Spinal cord (tissue), 10 donors: ENCODE data around the gene MED10. TPM values are rescaled to one million over a fixed set of nuclear protein-coding genes. Genes with fewer than 3 reads are reported as not detected.

Source experiments
- DNase-seq, 6 donors: peaks; one replicate each; pipeline versions ENCODE4 v3.0.0 to v3.0.0-alpha.2; 2013 to 2015; ENCODE audit warnings: low spot score in 6 of 6, low read depth in 4 of 6
- H3K27ac ChIP-seq: one replicate; pipeline ENCODE4 v1.5.1; 2013; ENCODE audit warnings: low read depth, low read length, control low read depth
- H3K27me3 ChIP-seq: one replicate; pipeline ENCODE4 v1.6.1; 2013; ENCODE audit warnings: low read length; ENCODE audit not compliant: control insufficient read depth, insufficient read depth
- H3K36me3 ChIP-seq: one replicate; pipeline ENCODE4 v1.6.1; 2013; ENCODE audit warnings: low read length; ENCODE audit not compliant: control insufficient read depth, insufficient read depth
- H3K4me1 ChIP-seq: one replicate; pipeline ENCODE4 v1.6.1; 2013; ENCODE audit warnings: low read length; ENCODE audit not compliant: control insufficient read depth, insufficient read depth
- H3K4me3 ChIP-seq: one replicate; pipeline ENCODE4 v1.5.1; 2013; ENCODE audit warnings: low read depth, low read length, control low read depth
- H3K9me3 ChIP-seq: one replicate; pipeline ENCODE4 v1.6.1; 2013; ENCODE audit warnings: low read length; ENCODE audit not compliant: control insufficient read depth, insufficient read depth
- WGBS: methylation state at CpG from one replicate; pipeline ENCODE4 v1.1.5; 2013; ENCODE audit warnings: missing lambda C conversion rate; ENCODE audit not compliant: insufficient coverage; 5-methylcytosine and 5-hydroxymethylcytosine counted together
- polyA plus RNA-seq, 2 donors: library from polyadenylated mRNA; unstranded; fragments of 120-200 nt; gene quantifications; one replicate each; pipeline ENCODE4 v1.2.1, GENCODE V29; 2013; ENCODE audit not compliant: insufficient read length in 2 of 2
- total RNA-seq, 2 donors: library from RNA; depleted of rRNA in 1 of 2; stranded (reverse); fragments of 120-200 nt in 1 of 2; fragments of >200 nt in 1 of 2; gene quantifications; one replicate each; pipeline versions ENCODE4 v1.2.3 to v1.2.4, GENCODE V29; 2013 to 2014
- donor health status: healthy.

Gene MED10
- total and polyA plus RNA-seq, 4 donors: 10.8 to 58.8 (median 36.0) TPM

DNA sequence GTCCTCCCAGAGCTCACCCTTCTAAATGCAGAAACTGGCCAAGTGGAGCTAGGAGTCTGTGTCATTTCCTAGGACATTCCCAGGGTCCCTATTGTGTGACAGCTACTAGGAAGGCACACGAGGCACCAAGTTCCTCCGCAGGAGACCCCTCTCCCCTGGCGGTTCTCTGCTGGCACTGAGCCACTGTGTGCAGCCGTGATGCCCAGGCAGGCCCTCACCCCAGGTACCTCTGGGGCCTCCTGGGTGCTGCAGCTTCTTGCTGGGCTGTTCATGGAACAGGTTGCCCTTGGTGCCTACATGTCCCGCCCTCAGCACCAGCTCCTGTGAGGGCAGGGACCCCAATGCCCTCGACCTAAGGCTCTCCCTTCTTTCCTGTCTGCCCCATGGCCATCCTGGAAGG, 23.1 kb downstream of the MED10 start:
- DNase-seq: no peak
- no peak overlapping the region for H3K27ac ChIP-seq
- H3K36me3 ChIP-seq: peaks cover 11% of the 10 kb centered on the region
- H3K4me1 ChIP-seq: peaks cover 14% of the 10 kb centered on the region
- 80% methylated on average over 6 of the region's 6 CpGs for WGBS
- H3K27me3 ChIP-seq: no peaks in the 10 kb centered on the region
- H3K9me3 ChIP-seq: no peaks in the 10 kb centered on the region
- no peak overlapping the region for H3K4me3 ChIP-seq

DNA sequence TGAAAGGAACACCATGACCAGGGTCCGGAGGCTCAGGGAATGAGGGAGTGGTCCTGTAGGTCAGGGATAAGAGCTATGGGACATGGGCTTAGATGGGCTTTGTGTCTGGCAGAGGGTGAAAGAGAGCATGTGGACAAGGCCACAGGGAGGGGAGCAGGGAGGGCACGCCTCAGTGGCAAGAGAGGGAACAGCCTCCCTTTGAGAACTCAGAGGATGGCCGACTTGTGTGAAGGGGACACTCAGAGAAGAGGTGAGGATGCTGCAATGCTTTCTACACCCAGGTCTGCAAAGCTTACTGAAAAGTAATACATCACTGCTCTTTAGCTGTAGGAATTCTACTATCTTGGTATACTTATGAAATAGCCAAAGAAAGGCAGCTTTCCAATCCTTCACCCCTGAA, 23.5 kb downstream of the MED10 start:
- Histone ChIP-seq H3K9me3 (no peaks in the 10 kb centered on the region), H3K36me3 (peaks cover 7% of the 10 kb centered on the region), H3K27me3 (no peaks in the 10 kb centered on the region), H3K27ac (no peak overlapping the region), H3K4me3 (no peak overlapping the region), H3K4me1 (peaks cover 11% of the 10 kb centered on the region)
- WGBS: 81% methylated on average over 2 of the region's 3 CpGs
- DNase-seq: no peak

DNA sequence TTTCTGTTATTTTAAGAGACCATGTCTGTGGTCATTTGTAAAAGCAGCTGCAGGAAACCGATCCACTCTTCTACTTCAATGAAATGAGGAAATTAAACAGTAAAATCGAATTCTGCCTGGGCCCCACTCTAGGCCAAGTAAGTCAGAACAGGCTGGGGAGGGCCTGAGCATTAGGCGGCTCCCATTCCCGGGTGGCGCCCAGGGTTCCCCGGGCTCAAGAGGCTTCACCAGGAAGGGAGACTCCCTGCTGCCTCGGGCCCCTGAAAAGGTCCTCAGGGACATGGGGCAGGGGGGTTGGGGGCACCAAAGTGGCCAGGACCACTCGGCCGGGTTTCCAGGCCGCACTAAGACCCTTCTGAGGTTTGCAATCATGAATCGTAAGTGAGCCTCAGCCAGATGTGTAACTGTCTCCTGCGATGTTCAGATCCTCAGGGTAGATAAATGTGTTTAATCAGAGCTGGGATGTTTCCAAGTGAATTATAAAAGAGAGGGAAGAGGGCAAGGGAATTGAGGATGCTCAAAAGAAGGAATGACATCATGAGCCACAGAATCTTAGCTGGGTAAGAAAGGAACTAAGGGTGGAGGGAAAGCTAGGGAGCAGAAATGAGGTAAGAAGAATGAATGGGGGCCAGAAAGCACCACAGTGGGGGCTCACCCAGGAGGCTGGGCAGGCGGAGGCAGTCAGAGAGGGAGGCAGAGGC, 24.6 kb downstream of the MED10 start:
- H3K36me3 ChIP-seq: peaks cover 12% of the 10 kb centered on the region
- DNase-seq: peak in 1 of 6 donors; percentile 72
- no peak overlapping the region for H3K4me3 ChIP-seq
- WGBS: 75% methylated on average over 12 of the region's 13 CpGs
- H3K27ac ChIP-seq: no peak overlapping the region
- H3K27me3 ChIP-seq: no peaks in the 10 kb centered on the region
- peaks cover 9% of the 10 kb centered on the region for H3K4me1 ChIP-seq
- no peaks in the 10 kb centered on the region for H3K9me3 ChIP-seq

DNA sequence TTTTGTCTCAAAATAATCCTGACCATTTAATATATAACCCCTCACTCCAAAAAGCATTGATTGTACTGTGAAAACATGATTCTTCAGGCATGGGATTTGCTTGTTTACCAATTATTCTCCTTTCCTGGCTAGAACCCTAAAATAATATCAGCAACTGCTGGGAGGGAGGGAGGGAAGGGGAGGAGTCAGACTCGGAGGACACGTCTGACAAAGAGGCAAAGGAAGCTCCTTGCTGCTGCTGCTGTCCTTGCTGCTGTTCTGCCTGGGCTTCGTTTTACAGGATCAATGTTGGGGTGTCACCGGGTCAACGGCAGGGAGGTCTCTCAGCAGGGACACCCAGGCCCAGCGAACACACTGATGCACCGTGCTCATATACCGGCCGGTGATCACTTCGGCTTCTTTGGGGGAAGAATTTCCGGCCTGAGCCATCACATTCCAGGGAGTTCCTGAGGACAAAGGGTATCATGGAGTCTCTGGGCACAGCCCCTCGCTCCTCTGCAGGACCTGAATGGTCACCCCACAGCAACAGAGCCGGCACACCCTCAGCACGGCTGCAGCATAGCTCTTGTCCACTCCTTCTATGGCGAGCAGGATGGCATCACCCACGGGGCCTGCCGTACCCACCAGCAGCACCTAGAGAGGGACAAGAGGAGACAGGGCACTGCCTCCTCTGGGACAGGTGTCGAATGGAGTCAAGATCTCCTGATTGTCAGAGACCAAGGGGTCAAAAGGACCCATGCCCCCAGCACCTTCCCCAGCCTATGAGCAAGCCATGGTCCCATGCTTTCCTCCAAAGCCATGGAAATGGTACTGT, 27.9 kb downstream of the MED10 start:
- Histone ChIP-seq H3K27ac (no peak overlapping the region), H3K27me3 (no peaks in the 10 kb centered on the region), H3K4me3 (no peak overlapping the region), H3K9me3 (no peaks in the 10 kb centered on the region), H3K4me1 (peaks cover 9% of the 10 kb centered on the region), H3K36me3 (peaks cover 22% of the 10 kb centered on the region)
- DNase-seq: peak in 1 of 6 donors; percentile 64
- WGBS: 69% methylated on average over 17 of the region's 18 CpGs

DNA sequence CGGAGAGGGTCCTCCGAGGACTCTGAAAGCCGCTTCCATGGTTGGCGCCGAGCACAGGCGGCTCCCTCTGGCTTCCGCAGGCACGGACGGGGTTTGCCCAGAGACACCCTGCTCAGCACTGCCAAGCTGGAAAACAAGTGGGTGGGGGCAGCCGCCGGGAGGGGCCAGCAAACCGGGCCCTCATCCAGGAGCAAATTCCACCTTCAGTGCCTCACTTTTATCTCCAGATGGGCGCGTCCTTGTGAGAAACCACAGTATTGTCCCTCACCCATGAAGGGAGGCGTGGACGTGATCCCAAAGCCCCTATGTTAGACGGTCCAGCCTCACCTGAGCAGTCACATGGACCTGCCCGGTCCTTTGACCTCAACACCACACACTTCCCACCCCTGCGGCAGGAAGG, 29.0 kb downstream of the MED10 start:
- peaks cover 22% of the 10 kb centered on the region for H3K36me3 ChIP-seq
- WGBS: 92% methylated on average over 19 of the region's 19 CpGs
- H3K4me3 ChIP-seq: no peak overlapping the region
- no peak for DNase-seq
- no peaks in the 10 kb centered on the region for H3K9me3 ChIP-seq
- H3K4me1 ChIP-seq: peaks cover 9% of the 10 kb centered on the region
- no peaks in the 10 kb centered on the region for H3K27me3 ChIP-seq
- H3K27ac ChIP-seq: no peak overlapping the region

DNA sequence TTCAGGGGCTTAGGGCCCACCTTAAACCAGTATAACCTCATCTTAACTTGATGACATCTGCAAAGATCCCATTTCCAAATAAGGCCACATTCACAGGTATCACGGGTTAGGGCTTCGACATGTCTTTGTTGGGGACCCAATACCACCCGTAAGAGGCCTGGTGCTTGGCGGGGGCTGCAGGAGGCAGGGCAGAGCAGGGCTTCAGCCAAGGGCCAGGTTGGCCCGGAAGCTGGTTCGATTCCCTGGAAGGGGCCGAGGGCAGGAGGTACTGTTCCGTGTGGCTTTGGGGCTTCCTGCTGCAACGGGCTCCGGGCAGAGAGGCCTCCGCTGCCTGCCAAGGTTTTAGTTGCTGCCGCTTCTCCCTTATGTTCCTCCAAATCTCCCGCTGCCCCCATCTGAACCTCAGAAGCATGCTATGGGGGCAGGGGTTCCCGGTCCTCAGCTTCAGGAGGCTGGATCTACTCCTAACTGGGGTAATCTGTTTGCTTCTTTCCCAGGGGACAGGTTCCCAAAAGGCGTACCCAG, 29.8 kb downstream of the MED10 start:
- Histone ChIP-seq H3K27me3 (no peaks in the 10 kb centered on the region), H3K36me3 (peaks cover 22% of the 10 kb centered on the region), H3K4me3 (no peak overlapping the region), H3K4me1 (peaks cover 3% of the 10 kb centered on the region), H3K27ac (no peak overlapping the region), H3K9me3 (no peaks in the 10 kb centered on the region)
- DNase-seq: no peak
- 94% methylated on average over 15 of the region's 15 CpGs for WGBS

DNA sequence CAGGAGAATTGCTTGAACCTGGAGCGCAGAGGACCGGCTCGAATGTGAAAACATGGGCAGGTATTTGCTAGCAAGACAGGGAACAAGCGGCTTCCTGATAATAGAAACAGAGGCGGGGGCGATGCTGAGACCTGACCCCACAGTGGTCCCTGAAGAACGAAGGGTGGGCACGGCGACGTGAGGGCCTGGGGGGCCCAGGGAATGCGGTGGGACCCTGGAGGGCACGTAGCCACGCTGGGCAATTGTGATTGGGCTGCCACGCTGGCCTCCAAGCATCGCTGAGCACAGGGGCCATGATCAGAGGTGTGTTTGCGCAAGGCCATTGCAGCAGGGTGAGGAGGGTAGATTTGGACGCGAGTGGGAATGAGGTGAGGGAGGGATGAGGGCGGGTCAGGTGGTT, 30.7 kb downstream of the MED10 start:
- H3K27me3 ChIP-seq: no peaks in the 10 kb centered on the region
- no peak overlapping the region for H3K4me3 ChIP-seq
- no peak overlapping the region for H3K27ac ChIP-seq
- H3K36me3 ChIP-seq: peaks cover 22% of the 10 kb centered on the region
- no peaks in the 10 kb centered on the region for H3K9me3 ChIP-seq
- H3K4me1 ChIP-seq: peaks cover 3% of the 10 kb centered on the region
- 93% methylated on average over 19 of the region's 19 CpGs for WGBS
- DNase-seq: no peak

DNA sequence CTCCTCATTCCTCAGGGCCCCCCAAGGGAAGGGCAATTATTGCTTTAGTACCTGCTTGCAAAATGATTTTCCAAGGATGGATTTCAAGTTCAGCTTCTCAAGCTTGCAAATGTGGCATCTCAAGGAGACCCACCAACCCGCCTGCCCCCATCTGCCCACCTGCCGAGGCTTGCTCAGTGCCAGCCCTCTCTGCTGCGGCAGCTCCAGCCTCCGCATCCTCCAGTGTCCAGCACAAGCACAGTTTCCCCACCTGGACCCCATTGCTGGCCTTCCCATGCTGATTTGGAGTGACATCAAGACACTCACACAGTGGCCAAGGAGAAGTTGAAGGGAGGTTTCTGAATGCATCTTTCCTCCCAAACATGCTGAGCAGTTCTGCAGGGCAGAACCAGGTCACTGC, 31.2 kb downstream of the MED10 start:
- H3K4me1 ChIP-seq: peaks cover 3% of the 10 kb centered on the region
- no peaks in the 10 kb centered on the region for H3K27me3 ChIP-seq
- WGBS: 93% methylated on average over 4 of the region's 4 CpGs
- no peak overlapping the region for H3K27ac ChIP-seq
- H3K9me3 ChIP-seq: no peaks in the 10 kb centered on the region
- H3K4me3 ChIP-seq: no peak overlapping the region
- DNase-seq: no peak
- H3K36me3 ChIP-seq: peaks cover 22% of the 10 kb centered on the region

DNA sequence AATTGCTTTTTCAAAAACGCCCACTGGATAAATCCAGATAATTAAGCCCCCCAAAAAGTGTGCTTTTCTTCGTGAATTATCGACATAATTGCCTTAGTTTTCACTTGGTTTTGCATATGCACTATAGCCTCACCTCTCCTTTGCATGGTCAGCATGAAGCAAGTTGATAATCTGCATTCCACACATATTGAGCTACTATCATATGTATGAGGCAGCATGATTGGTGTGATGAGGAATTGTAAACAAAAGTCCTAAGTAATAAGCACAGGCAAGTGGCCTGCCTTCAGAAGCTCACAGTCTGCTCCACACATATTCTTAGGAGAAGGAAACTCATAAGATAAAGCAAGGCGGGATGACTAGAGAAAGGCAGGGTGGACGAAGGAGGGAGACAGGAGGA, 33.8 kb downstream of the MED10 start:
- Histone ChIP-seq H3K9me3 (no peaks in the 10 kb centered on the region), H3K4me3 (no peak overlapping the region), H3K4me1 (no peaks in the 10 kb centered on the region), H3K27me3 (no peaks in the 10 kb centered on the region), H3K27ac (no peak overlapping the region), H3K36me3 (peaks cover 15% of the 10 kb centered on the region)
- no peak for DNase-seq
- 90% methylated on average over 3 of the region's 5 CpGs for WGBS
